HG03097 (cell line): Measurements from ENCODE around the gene SMAGP.

Experiments used
- ATAC-seq: cut with Tn5 transposase; IDR thresholded peaks from one replicate; pipeline ENCODE4 v1.9.1; 2021; ENCODE audit not compliant: unreplicated experiment, low FRiP score

Gene SMAGP

GRCh38 chr12:51198568-51199365 lies 71.4 kb downstream of the SMAGP start:
- no peak for ATAC-seq

- ATAC-seq, result no peak
Observed at GRCh38 chr12:51197736-51198567, 72.3 kb downstream of the SMAGP start.

GRCh38 chr12:51196547-51196946 lies 73.7 kb downstream of the SMAGP start:
- ATAC-seq, result no peak

- ATAC-seq, result no peak
Observed at GRCh38 chr12:51195841-51196240, 74.4 kb downstream of the SMAGP start.
